Caki2 (cell line): ENCODE results near the gene HOXB6. TPM values are rescaled to one million over a fixed set of nuclear protein-coding genes. Genes with fewer than 3 reads are reported as not detected.
A peak's percentile ranks its signal among the peaks of the same experiment; 100 is the strongest.

Source experiments
- DNase-seq: peaks from one replicate; pipeline ENCODE4 v3.0.0-alpha.2; 2015; ENCODE audit warnings: low read depth
- in situ Hi-C: cut with HindIII; loops from 2 replicates; pipeline ENCODE4 v1.10.0; 2016; ENCODE audit warnings: low sequenced_read_pairs, low pct_unique_long_range_greater_than_20kb, mixed read lengths
- total RNA-seq: library from RNA; depleted of rRNA; stranded (reverse); fragments of >200 nt; shearing (Covaris generic); gene quantifications from 2 replicates; pipeline ENCODE4 v1.2.3, GENCODE V29; 2014; ENCODE audit warnings: low replicate concordance

The HOXB6 gene
- total RNA-seq, 1 experiment from 2014 or later, result 5.4 TPM

DNA sequence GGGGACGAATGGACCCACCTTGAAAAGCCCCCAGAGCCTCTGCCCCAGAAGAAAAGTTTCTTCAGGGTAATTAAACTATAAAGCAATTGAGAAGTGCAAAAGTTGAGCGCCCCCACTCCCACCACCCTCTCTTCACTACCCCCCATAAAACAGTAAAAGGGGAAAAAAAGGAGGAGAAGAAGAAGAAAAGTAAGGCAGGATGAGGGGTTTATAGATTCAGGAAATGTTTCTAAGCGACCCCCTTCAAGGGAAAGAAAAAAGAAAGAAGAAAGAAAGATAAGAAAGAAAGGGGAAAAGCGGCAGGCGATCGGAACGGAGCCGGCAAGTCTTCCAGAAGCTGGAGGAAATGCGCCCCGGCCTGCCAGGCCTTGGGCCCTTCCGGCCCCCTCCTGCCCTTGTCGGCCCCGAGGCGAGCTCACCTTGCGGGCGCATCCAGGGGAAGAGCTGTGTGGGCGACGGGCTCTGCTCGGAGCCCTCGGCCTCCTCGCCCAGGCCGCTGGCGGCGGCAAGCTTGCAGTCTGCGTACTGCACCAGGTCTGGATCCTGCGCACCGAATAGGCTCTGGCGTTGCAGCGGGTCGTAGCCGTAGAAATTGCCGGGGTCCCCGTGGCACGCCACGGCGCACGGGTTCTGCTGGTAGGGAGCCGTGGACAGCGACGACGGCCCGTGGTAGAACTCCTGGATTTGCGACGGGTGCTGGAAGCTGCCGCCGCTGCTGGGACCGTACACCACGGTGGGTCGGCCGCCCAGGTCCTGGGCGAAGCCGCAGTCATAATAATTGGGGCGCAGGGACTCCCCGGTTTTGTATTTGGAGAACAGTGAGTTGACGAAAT, 9.3 kb upstream of the HOXB6 start:
- DNase-seq, result no peak
- in situ Hi-C loops, result no loop called here

- peak; percentile 69 for DNase-seq
- in situ Hi-C loops, result no loop called here
Measured at GRCh38 chr17:48612854-48613691, 8.3 kb upstream of the HOXB6 start.

- peak; percentile 60 for DNase-seq
- in situ Hi-C loops, result no loop called here
Measured at GRCh38 chr17:48612456-48612853, 7.7 kb upstream of the HOXB6 start.

DNA sequence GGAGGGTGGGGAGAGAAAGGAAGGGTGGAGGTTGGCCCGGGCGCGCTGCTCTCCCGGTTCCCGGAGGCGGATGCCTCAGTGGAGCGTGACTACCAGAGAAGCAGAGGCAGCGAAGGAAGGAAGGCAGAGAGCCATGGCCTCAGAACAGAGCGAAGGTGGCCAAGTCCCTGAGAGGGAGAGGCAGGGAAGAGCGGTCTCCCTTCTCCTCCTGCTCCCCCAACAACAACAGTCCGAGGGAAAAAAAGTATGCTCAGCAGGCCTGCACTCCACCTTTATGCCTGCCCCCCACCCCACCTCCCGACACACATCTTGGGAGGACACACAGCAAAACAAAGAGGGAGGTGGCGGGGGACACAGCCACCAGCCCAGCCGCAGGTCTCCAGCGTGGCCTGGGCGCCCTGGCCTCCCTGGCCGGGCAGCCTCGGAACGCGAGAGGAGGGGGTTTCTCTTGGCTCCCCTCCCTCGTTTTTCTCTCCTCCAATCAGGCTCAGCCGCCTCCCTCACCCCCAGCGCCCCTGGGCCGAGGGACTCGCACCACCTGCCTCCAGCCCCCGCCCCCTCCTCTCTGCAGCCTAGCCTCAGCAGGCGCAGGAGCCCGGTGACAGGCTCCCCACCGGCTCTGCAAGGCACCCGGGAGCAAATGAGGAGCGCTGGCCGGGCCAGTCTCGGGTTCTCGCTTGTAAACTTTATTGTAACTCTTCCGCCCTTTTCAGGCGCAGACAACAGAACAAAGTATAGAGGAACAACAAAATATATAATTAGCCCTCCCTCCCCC, 7.1 kb upstream of the HOXB6 start:
- DNase-seq, result peak; percentile 79

GRCh38 chr17:48611213-48611612, 6.4 kb upstream of the HOXB6 start:
- DNase-seq, result peak; percentile 73
- in situ Hi-C loops, result no loop called here

More for the DNA sequence above, 7.1 kb upstream of the HOXB6 start:
- in situ Hi-C loops, result no loop called here

GRCh38 chr17:48610282-48611211, 5.8 kb upstream of the HOXB6 start, which contains the start of gene HOXB7:
TSS of gene HOXB7 (minus strand) at chr17:48611017. CDS start at chr17:48610918, 99 bp downstream.
- in situ Hi-C loops, result no loop called here

GRCh38 chr17:48609759-48610281, 5.0 kb upstream of the HOXB6 start:
- peak; percentile 20 for DNase-seq
- in situ Hi-C loops, result no loop called here

More at GRCh38 chr17:48610282-48611211, 5.8 kb upstream of the HOXB6 start, which contains the start of gene HOXB7:
- peak; percentile 81 for DNase-seq

DNA sequence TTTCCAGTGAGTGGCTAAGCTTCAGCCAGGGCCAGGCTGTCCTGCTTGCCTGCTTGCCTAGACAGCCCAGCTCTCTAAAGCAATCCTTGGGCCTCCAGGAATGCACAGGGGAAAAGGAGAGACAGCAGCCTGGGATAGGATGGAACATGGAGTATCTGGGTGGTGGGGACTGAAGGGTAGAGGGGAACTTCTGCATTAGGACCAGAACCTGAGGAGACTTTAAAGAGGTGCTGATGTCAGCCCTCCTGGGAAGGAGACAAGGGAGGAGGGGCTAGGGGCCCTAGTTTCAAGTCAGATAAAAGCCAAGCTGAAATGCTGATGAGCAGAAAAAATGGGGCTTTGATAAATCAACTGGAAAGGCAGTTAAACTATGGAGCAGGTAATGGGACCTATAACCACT, 4.2 kb upstream of the HOXB6 start:
- no peak for DNase-seq

DNA sequence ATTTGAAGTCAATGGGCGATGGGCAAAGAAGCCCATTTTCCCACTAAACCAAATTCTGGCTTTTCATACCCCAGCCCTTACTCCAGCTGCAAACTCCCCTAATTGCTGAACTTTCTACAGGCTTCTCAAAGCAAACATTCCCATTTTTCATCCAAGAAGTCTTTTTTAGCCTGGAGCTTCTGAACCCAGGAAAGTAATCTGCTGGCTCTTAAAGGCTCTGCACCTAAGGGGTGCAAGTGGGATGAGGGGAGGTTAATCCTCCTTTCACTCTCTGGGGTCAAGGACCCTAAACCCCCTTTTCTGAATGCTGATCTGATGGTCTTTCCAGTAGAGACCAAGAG, 3.7 kb upstream of the HOXB6 start:
- in situ Hi-C loops, result no loop called here
- no peak for DNase-seq

More for the DNA sequence above, 4.2 kb upstream of the HOXB6 start:
- in situ Hi-C loops, result no loop called here

GRCh38 chr17:48606892-48607614, 2.3 kb upstream of the HOXB6 start:
- no peak for DNase-seq
- in situ Hi-C loops, result no loop called here

GRCh38 chr17:48605991-48606891, 1.5 kb upstream of the HOXB6 start:
- in situ Hi-C loops, result no loop called here
- no peak for DNase-seq

- in situ Hi-C loops, result no loop called here
- DNase-seq, result no peak
Measured at GRCh38 chr17:48605409-48605919, 678 bp upstream of the HOXB6 start.

DNA sequence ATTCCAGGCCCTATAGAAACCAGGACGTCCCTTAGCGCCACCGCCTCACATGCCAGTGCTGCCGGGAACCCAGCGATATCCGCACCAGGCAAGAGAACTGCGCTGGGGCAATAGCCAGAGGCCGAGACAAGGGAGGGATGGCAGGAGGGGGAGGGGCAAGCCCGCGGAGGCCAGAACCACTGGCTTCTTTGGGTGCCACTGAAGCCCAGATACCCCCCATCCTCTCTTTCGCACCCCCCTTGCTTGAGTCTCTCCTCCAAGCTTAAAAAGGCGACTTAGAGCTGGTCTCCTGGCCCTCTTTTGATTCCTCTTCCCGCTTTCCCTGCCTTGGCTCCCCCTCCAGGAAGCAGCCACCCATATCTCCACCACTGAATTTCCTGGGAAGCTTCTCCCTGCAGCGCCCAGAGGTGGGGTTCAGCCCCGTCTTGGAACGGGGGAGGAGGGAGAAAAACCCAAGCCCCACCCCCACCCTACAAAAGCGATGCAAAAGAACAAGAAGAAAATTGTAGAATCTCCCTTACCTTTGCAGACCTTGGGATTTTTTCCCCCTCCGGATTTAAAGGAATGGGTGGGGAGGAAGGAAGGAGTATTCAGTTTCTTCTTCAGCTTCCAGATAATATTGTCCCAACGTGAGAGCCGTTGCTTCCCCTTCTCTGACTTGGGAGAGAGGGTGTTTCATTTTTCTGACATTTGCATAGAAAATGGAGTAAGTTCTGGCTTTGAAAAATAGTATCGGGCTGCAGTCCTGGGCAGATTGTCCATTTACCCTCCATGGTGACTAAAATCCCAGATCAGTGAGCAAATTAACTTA, 622 bp downstream of the HOXB6 start:
- in situ Hi-C loops, result no loop called here
- DNase-seq, result peak; percentile 76

GRCh38 chr17:48601539-48602425, 3.0 kb downstream of the HOXB6 start:
- in situ Hi-C loops, result no loop called here
- peak; percentile 55 for DNase-seq
